GM15510 (cell line): ENCODE measurements around the gene LYSMD4.

Experiments
- POLR2A ChIP-seq: IDR thresholded peaks from 3 replicates; pipeline ENCODE4 v1.6.1; 2011; ENCODE audit warnings: borderline replicate concordance; ENCODE audit not compliant: insufficient read length; ENCODE audit errors: extremely low read depth

The LYSMD4 gene

GRCh38 chr15:99717161-99718009 is 15.9 kb downstream of the LYSMD4 start:
- no peak for TF ChIP-seq POLR2A

- no peak for TF ChIP-seq POLR2A
These were observed 16.6 kb downstream of the LYSMD4 start for GRCh38 chr15:99716540-99717095.

- no peak for TF ChIP-seq POLR2A
These were observed 20.8 kb downstream of the LYSMD4 start for GRCh38 chr15:99712415-99712814.

GRCh38 chr15:99711625-99712024 is 21.6 kb downstream of the LYSMD4 start:
- TF ChIP-seq POLR2A, result no peak

GRCh38 chr15:99709243-99709986 is 23.8 kb downstream of the LYSMD4 start:
- no peak for TF ChIP-seq POLR2A

- no peak for TF ChIP-seq POLR2A
These were observed 24.7 kb downstream of the LYSMD4 start for GRCh38 chr15:99708563-99708962.

- no peak for TF ChIP-seq POLR2A
These were observed 25.6 kb downstream of the LYSMD4 start for GRCh38 chr15:99707473-99708270.

- TF ChIP-seq POLR2A, result no peak
These were observed 26.5 kb downstream of the LYSMD4 start for GRCh38 chr15:99706557-99707303.

- no peak for TF ChIP-seq POLR2A
These were observed 28.8 kb downstream of the LYSMD4 start for GRCh38 chr15:99704444-99704838.

GRCh38 chr15:99703603-99704443 is 29.4 kb downstream of the LYSMD4 start:
- no peak for TF ChIP-seq POLR2A

- TF ChIP-seq POLR2A, result no peak
These were observed 30.2 kb downstream of the LYSMD4 start for GRCh38 chr15:99702895-99703602.

GRCh38 chr15:99696096-99696495 is 37.1 kb downstream of the LYSMD4 start:
- no peak for TF ChIP-seq POLR2A

GRCh38 chr15:99692825-99693224 is 40.4 kb downstream of the LYSMD4 start:
- TF ChIP-seq POLR2A, result no peak
